Sigmoid colon (tissue), 4 donors: Measurements from ENCODE around the gene SLC7A5.

ENCODE experiments used
- POLR2A ChIP-seq, 2 donors: fragments of 450-650 bp; IDR thresholded peaks; one replicate each; pipeline ENCODE4 v1.6.1; 2016; ENCODE audit warnings: antibody characterized with exemption in 2 of 2, mild to moderate bottlenecking in 2 of 2, moderate library complexity in 2 of 2
- POLR2AphosphoS5 ChIP-seq, 4 donors: sonication (generic); formaldehyde crosslinking; IDR thresholded peaks; one replicate each; pipeline ENCODE4 v1.6.1; 2017; ENCODE audit warnings: antibody characterized with exemption in 4 of 4
- TF ChIP-seq, protein P1 (sequence below), 4 experiments: fragments of 450-650 bp in 3 of 4; fragments of 200-600 bp in 1 of 4; IDR thresholded peaks; one replicate each; pipeline ENCODE4 v1.5.1; 2016 to 2019; ENCODE audit warnings: antibody characterized with exemption in 4 of 4, mild to moderate bottlenecking in 3 of 4, moderate library complexity in 2 of 4

DNA sequence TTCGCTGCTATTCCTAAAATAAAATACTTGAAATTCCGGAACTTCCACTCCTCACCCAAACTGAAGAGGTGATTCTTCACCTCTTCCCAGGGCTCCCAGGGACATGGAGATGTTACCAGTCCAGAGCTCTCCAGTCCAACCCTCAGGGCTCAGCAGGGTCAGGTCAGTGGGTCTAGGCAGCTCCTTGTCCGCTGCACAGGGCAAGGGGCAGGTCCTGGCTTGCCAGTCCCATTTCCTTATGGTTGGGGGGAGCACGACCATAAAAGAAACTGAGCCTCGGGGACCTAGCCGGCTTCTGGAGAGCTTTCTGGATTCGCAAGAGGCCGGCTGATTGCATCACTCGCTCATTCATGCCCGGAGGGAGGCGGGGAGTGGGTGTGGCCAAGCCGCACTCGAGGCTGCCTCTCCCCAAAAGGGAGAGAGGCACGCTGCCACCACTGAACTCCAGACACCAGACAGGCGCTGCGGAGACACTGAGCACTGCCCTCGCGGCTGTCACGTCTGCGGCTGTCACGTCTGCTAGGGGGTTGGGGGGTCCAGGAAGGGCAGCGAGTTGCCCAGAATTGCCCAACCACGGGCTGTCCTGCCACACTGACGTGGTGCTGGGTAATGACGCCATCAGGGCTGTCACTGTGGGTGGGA lies 15.8 kb downstream of the SLC7A5 start:
- TF ChIP-seq POLR2A (IDR thresholded peaks at IDR 0.05): peak; percentile 33 to 47
- TF ChIP-seq POLR2AphosphoS5 (IDR thresholded peaks at IDR 0.05): peak; percentile 77 to 94 (median 83)
- TF ChIP-seq, protein P1, sequence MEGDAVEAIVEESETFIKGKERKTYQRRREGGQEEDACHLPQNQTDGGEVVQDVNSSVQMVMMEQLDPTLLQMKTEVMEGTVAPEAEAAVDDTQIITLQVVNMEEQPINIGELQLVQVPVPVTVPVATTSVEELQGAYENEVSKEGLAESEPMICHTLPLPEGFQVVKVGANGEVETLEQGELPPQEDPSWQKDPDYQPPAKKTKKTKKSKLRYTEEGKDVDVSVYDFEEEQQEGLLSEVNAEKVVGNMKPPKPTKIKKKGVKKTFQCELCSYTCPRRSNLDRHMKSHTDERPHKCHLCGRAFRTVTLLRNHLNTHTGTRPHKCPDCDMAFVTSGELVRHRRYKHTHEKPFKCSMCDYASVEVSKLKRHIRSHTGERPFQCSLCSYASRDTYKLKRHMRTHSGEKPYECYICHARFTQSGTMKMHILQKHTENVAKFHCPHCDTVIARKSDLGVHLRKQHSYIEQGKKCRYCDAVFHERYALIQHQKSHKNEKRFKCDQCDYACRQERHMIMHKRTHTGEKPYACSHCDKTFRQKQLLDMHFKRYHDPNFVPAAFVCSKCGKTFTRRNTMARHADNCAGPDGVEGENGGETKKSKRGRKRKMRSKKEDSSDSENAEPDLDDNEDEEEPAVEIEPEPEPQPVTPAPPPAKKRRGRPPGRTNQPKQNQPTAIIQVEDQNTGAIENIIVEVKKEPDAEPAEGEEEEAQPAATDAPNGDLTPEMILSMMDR (IDR thresholded peaks at IDR 0.05): no peak
